HCT116 (cell line): ENCODE measurements around the gene GOLGA1. TPM values are rescaled to one million over a fixed set of nuclear protein-coding genes. Genes with fewer than 3 reads are reported as not detected.

Source experiments
- ATAC-seq: fragments of 200-7000 bp; cut with Tn5 transposase; 2 replicates; pipeline ENCODE4 v1.9.1; 2020; ENCODE audit warnings: mild to moderate bottlenecking, moderate library complexity
- BruUV-seq: library from RNA; stranded (reverse); fragments of 400-500 nt; replicated peaks from 2 replicates; lab custom pipeline; 2021; lab: Mats Ljungman, UMichigan
- CTCF ChIA-PET: fragments of 300-600 bp; sonication (Branson Sonifier 250); formaldehyde crosslinking; loops from one replicate; lab custom pipeline; 2021; ENCODE audit warnings: antibody characterized with exemption; lab: Charles Lee
- POLR2A ChIA-PET: fragments of 300-600, 350-600 bp; sonication (Branson Sonifier 250); formaldehyde crosslinking; loops from one replicate; lab custom pipeline; 2021; ENCODE audit warnings: antibody characterized with exemption; lab: Charles Lee
- RAD21 ChIA-PET, 2 experiments: fragments of 300-600 bp; sonication (Branson Sonifier 250); formaldehyde crosslinking; loops; one replicate each; lab custom pipeline; 2023; ENCODE audit warnings: low total read pairs in 2 of 2; ENCODE audit not compliant: uncharacterized antibody in 2 of 2, unreplicated experiment in 2 of 2, low non-redundant PET in 1 of 2; lab: Charles Lee
- DNase-seq: peaks from one replicate; pipeline ENCODE4 v3.0.0-alpha.2; 2010; ENCODE audit warnings: low read depth, low spot score
- H2AFZ ChIP-seq: fragments of 200-600 bp; shearing (Covaris generic), sonication (generic); 2 replicates; pipeline ENCODE4 v1.6.1; 2017; ENCODE audit warnings: low read depth, mixed run types, mixed read lengths, antibody characterized with exemption, low read length; ENCODE audit not compliant: poor library complexity, severe bottlenecking
- H3K27ac ChIP-seq: 2 replicates; pipeline ENCODE4 v1.5.1; 2012; ENCODE audit warnings: low read depth, low read length
- H3K27me3 ChIP-seq: fragments of 200-600 bp; sonication (generic); 2 replicates; pipeline ENCODE4 v1.6.1; 2016; ENCODE audit warnings: mixed run types, low read length, mixed read lengths; ENCODE audit not compliant: insufficient read depth
- H3K36me3 ChIP-seq, 2 experiments: fragments of 200-500 bp in 1 of 2; fragments of 200-600 bp in 1 of 2; sonication (Bioruptor generic) in 1 of 2; sonication (generic) in 1 of 2; 2 replicates each; pipeline versions ENCODE4 v1.5.1 to v1.6.1; 2014 to 2016; ENCODE audit warnings: low read length in 2 of 2, inconsistent platforms in 1 of 2, mixed read lengths in 1 of 2, mixed run types in 1 of 2; ENCODE audit not compliant: insufficient read depth in 2 of 2, control insufficient read depth in 1 of 2
- H3K4me1 ChIP-seq, 2 experiments: fragments of 200-600 bp in 1 of 2; sonication (generic) in 1 of 2; 2 replicates each; pipeline versions ENCODE4 v1.5.1 to v1.6.1; 2012 to 2017; ENCODE audit warnings: low read length in 2 of 2, inconsistent platforms in 1 of 2, mild to moderate bottlenecking in 1 of 2, mixed read lengths in 1 of 2, mixed run types in 1 of 2, moderate library complexity in 1 of 2; ENCODE audit not compliant: insufficient read depth in 2 of 2, control insufficient read depth in 1 of 2
- H3K4me2 ChIP-seq: fragments of 200-600 bp; sonication (generic); 2 replicates; pipeline ENCODE4 v1.6.1; 2017; ENCODE audit warnings: mixed run types, low read length, mixed read lengths
- H3K4me3 ChIP-seq, 2 experiments: fragments of 200-600 bp in 1 of 2; sonication (generic) in 1 of 2; replicated peaks in 1 of 2; 2 replicates each; pipeline ENCODE4 v1.5.1; 2011 to 2016; ENCODE audit warnings: low read length in 2 of 2, control low read depth in 1 of 2, low read depth in 1 of 2, mild to moderate bottlenecking in 1 of 2, mixed read lengths in 1 of 2, mixed run types in 1 of 2
- H3K79me2 ChIP-seq: fragments of 200-600 bp; sonication (generic); 2 replicates; pipeline ENCODE4 v1.6.1; 2017; ENCODE audit warnings: mild to moderate bottlenecking, mixed run types, low read length, moderate library complexity, mixed read lengths; ENCODE audit not compliant: insufficient read depth
- H3K9ac ChIP-seq: fragments of 200-600 bp; sonication (generic); 2 replicates; pipeline ENCODE4 v1.6.1; 2016; ENCODE audit warnings: low read length, mixed read lengths
- H3K9me2 ChIP-seq: fragments of 200-600 bp; sonication (generic), shearing (Covaris generic); 2 replicates; pipeline ENCODE4 v1.6.1; 2017; ENCODE audit warnings: mixed run types, mild to moderate bottlenecking, moderate library complexity; ENCODE audit not compliant: insufficient read depth
- H3K9me3 ChIP-seq, 2 experiments: fragments of 200-500 bp in 1 of 2; fragments of 200-600 bp in 1 of 2; sonication (Bioruptor generic) in 1 of 2; sonication (generic) in 1 of 2; 2 replicates each; pipeline ENCODE4 v1.6.1; 2014 to 2017; ENCODE audit warnings: low read length in 2 of 2, mixed read lengths in 2 of 2, inconsistent platforms in 1 of 2, low read depth in 1 of 2, mild to moderate bottlenecking in 1 of 2, mixed run types in 1 of 2, moderate library complexity in 1 of 2; ENCODE audit not compliant: control insufficient read depth in 1 of 2, insufficient read depth in 1 of 2
- H4K20me1 ChIP-seq: fragments of 200-600 bp; sonication (generic), shearing (Covaris generic); 2 replicates; pipeline ENCODE4 v1.6.1; 2017; ENCODE audit warnings: mixed run types, mild to moderate bottlenecking, moderate library complexity; ENCODE audit not compliant: insufficient read depth
- CBX3 ChIP-seq: IDR thresholded peaks from 2 replicates; pipeline ENCODE4 v1.6.1; 2012; ENCODE audit warnings: low read depth
- CEBPB ChIP-seq: IDR thresholded peaks from 2 replicates; pipeline ENCODE4 v1.6.1; 2012; ENCODE audit warnings: low read depth
- EGR1 ChIP-seq: IDR thresholded peaks from 2 replicates; pipeline ENCODE4 v1.6.1; 2012; ENCODE audit warnings: low read depth
- EZH2 ChIP-seq: fragments of 200-600 bp; sonication (generic); IDR thresholded peaks from 2 replicates; pipeline ENCODE4 v1.6.1; 2017; ENCODE audit warnings: antibody characterized with exemption, mixed run types
- EZH2phosphoT487 ChIP-seq: fragments of 200-600 bp; IDR thresholded peaks from 2 replicates; pipeline ENCODE4 v1.6.1; 2018; ENCODE audit warnings: antibody characterized with exemption, borderline replicate concordance
- JUND ChIP-seq: IDR thresholded peaks from 2 replicates; pipeline ENCODE4 v1.6.1; 2012
- POLR2A ChIP-seq: IDR thresholded peaks from 2 replicates; pipeline ENCODE4 v1.7.0; 2011; ENCODE audit warnings: borderline replicate concordance; ENCODE audit not compliant: insufficient read depth, insufficient read length; ENCODE audit errors: extremely low read depth
- POLR2AphosphoS5 ChIP-seq: IDR thresholded peaks from 2 replicates; pipeline ENCODE4 v1.6.1; 2011; ENCODE audit warnings: mild to moderate bottlenecking, low read depth, low read length, moderate library complexity
- RAD21 ChIP-seq: IDR thresholded peaks from 2 replicates; pipeline ENCODE4 v1.6.1; 2012; ENCODE audit warnings: low read depth, mild to moderate bottlenecking
- SIN3A ChIP-seq: IDR thresholded peaks from 2 replicates; pipeline ENCODE4 v1.6.1; 2012; ENCODE audit warnings: low read depth
- SP1 ChIP-seq: IDR thresholded peaks from 2 replicates; pipeline ENCODE4 v1.6.1; 2012; ENCODE audit warnings: low read depth
- SRF ChIP-seq: IDR thresholded peaks from 2 replicates; pipeline ENCODE4 v1.6.1; 2012; ENCODE audit warnings: low read depth
- TCF7L2 ChIP-seq: IDR thresholded peaks from 2 replicates; pipeline ENCODE4 v1.7.0; 2011; ENCODE audit warnings: borderline replicate concordance, inconsistent platforms; ENCODE audit not compliant: insufficient read depth, insufficient read length; ENCODE audit errors: extremely low read depth
- ZNF274 ChIP-seq: fragments of 200-500 bp; sonication (Bioruptor generic); IDR thresholded peaks from 2 replicates; pipeline ENCODE4 v1.6.1; 2014; ENCODE audit warnings: mild to moderate bottlenecking, low read depth, low read length, inconsistent platforms
- intact Hi-C: fragments of 100-400 bp; cut with micrococcal nuclease; formaldehyde crosslinking; loops from 2 replicates; pipeline ENCODE4 v1.10.0; 2022
- total RNA-seq: library from RNA; stranded (reverse); gene quantifications from one replicate; pipeline ENCODE4 v1.2.1, GENCODE V29; 2021; ENCODE audit not compliant: unreplicated experiment
- TF ChIP-seq, protein P1 (sequence below): IDR thresholded peaks from 2 replicates; pipeline ENCODE4 v1.6.1; 2012
- TF ChIP-seq, protein P2 (sequence below), 3 experiments: fragments of 200-600 bp in 1 of 3; sonication (generic) in 1 of 3; IDR thresholded peaks in 2 of 3; conservative IDR thresholded peaks in 1 of 3; 2 replicates each; pipeline ENCODE4 v1.5.1; 2012 to 2017; ENCODE audit warnings: low read depth in 2 of 3, low read length in 2 of 3, antibody characterized with exemption in 1 of 3, borderline replicate concordance in 1 of 3, control low read depth in 1 of 3, mild to moderate bottlenecking in 1 of 3, mixed read lengths in 1 of 3, mixed run types in 1 of 3, moderate library complexity in 1 of 3; ENCODE audit not compliant: insufficient read depth in 1 of 3
- TF ChIP-seq, protein P3 (sequence below): IDR thresholded peaks from 2 replicates; pipeline ENCODE4 v1.6.1; 2012

Gene GOLGA1
- total RNA-seq, 1 experiment from 2014 or later, result 13.1 TPM

DNA sequence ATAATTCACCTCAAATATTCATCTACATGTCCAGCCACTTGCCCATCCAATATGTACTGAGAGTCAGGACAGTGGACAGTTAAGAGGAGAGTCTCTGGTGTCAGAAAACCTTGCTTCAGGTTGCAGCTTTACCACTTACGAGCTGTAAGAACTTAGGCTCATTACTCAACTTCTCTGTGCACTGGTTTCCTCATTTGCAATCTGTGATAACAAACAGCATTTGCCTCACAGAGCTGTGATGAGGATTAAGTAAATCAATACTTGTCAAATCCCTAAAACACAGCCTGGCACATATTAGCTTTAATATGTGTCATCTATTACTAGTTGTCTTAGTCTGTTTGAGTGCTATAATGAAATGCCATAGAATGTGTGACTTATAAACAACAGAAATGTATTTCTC, 8.6 kb downstream of the GOLGA1 start:
- H3K4me1 ChIP-seq, result no peaks in the 10 kb centered on the region
- no TSS peak for BruUV-seq
- peaks cover 4 to 9% of the 10 kb centered on the region in 2 experiments; a peak in 2 of 4 replicates for H3K36me3 ChIP-seq
- no peak for ATAC-seq
- CTCF ChIA-PET, result no interaction called here
- H4K20me1 ChIP-seq, result no peaks in the 10 kb centered on the region
- H3K9me2 ChIP-seq, result no peaks in the 10 kb centered on the region
- POLR2A ChIA-PET, result no interaction called here
- no peak for TF ChIP-seq SP1
- TF ChIP-seq, protein P1, sequence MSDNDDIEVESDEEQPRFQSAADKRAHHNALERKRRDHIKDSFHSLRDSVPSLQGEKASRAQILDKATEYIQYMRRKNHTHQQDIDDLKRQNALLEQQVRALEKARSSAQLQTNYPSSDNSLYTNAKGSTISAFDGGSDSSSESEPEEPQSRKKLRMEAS, result no peak
- TF ChIP-seq POLR2A, result no peak
- TF ChIP-seq, protein P2, sequence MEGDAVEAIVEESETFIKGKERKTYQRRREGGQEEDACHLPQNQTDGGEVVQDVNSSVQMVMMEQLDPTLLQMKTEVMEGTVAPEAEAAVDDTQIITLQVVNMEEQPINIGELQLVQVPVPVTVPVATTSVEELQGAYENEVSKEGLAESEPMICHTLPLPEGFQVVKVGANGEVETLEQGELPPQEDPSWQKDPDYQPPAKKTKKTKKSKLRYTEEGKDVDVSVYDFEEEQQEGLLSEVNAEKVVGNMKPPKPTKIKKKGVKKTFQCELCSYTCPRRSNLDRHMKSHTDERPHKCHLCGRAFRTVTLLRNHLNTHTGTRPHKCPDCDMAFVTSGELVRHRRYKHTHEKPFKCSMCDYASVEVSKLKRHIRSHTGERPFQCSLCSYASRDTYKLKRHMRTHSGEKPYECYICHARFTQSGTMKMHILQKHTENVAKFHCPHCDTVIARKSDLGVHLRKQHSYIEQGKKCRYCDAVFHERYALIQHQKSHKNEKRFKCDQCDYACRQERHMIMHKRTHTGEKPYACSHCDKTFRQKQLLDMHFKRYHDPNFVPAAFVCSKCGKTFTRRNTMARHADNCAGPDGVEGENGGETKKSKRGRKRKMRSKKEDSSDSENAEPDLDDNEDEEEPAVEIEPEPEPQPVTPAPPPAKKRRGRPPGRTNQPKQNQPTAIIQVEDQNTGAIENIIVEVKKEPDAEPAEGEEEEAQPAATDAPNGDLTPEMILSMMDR (IDR thresholded peaks at IDR 0.05 in 2 of 3, conservative IDR thresholded peaks at IDR 0.05 in 1 of 3; ENCODE audit: borderline replicate concordance in 1 of 3, insufficient read depth in 1 of 3, low read depth in 2 of 3, low read length in 2 of 3), result no peak
- no peak for TF ChIP-seq TCF7L2
- TF ChIP-seq, all 23 proteins: peak for 0
- Histone ChIP-seq H2AFZ (no peak overlapping the region), H3K4me2 (no peak overlapping the region), H3K9me3 (no peaks in the 10 kb centered on the region), H3K79me2 (no peaks in the 10 kb centered on the region), H3K27me3 (no peaks in the 10 kb centered on the region), H3K27ac (no peak overlapping the region), H3K9ac (no peak overlapping the region), H3K4me3 (no peak overlapping the region)
- DNase-seq, result no peak
- RAD21 ChIA-PET, result no interaction called here
- intact Hi-C loops, result no loop called here

DNA sequence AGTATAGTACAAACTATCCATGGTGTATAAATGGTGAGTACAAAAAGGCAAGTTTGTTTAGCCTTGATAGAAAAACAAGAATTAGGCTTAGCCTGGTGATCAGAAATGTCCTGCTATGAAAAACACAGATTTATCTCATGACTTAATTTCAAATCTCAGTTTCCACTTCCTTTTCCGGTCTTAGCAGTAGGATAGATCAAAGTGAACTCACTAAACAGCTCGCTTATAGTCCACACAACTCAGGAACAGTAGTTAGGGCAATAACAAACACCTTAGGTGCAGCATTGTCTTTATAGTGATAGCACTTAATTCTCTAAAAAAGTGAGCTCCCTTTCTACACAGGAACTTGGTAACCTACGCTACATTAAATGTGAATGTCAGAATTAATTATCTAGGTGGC, 11.4 kb downstream of the GOLGA1 start:
- H3K36me3 ChIP-seq, result peaks cover 4 to 8% of the 10 kb centered on the region in 2 experiments; a peak in 1 of 4 replicates
- BruUV-seq, result no TSS peak
- intact Hi-C loops, result no loop called here
- H3K4me3 ChIP-seq, result no peak overlapping the region
- no peak overlapping the region for H3K4me2 ChIP-seq
- RAD21 ChIA-PET, result interaction anchor here in 1 of 2 experiments (0.6 kb wide), 1 partner anchor 45 kb away, joined by 3 read pairs; no protein-coding TSS in a partner anchor
- no peaks in the 10 kb centered on the region for H3K27me3 ChIP-seq
- no peaks in the 10 kb centered on the region for H3K79me2 ChIP-seq
- H3K9ac ChIP-seq, result no peak overlapping the region
- CTCF ChIA-PET, result interaction anchor here (1.5 kb wide), 1 partner anchor 214 kb away, joined by 4 read pairs; the partner anchor contains the start of gene SCAI
- no peak overlapping the region for H3K27ac ChIP-seq
- no peaks in the 10 kb centered on the region for H3K9me2 ChIP-seq
- POLR2A ChIA-PET, result no interaction called here
- no peaks in the 10 kb centered on the region for H3K9me3 ChIP-seq
- H3K4me1 ChIP-seq, result no peaks in the 10 kb centered on the region
- no peak overlapping the region for H2AFZ ChIP-seq
- ATAC-seq (no peak), DNase-seq (no peak)
- no peaks in the 10 kb centered on the region for H4K20me1 ChIP-seq
- TF ChIP-seq JUND, result no peak
- no peak for TF ChIP-seq EZH2
- TF ChIP-seq, protein P3, sequence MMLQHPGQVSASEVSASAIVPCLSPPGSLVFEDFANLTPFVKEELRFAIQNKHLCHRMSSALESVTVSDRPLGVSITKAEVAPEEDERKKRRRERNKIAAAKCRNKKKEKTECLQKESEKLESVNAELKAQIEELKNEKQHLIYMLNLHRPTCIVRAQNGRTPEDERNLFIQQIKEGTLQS, result no peak
- no peak for TF ChIP-seq SRF
- TF ChIP-seq, protein P2 (IDR thresholded peaks at IDR 0.05 in 2 of 3, conservative IDR thresholded peaks at IDR 0.05 in 1 of 3; ENCODE audit: borderline replicate concordance in 1 of 3, insufficient read depth in 1 of 3, low read depth in 2 of 3, low read length in 2 of 3), result no peak
- no peak for TF ChIP-seq CBX3
- TF ChIP-seq POLR2AphosphoS5, result no peak
- no peak for TF ChIP-seq EGR1
- TF ChIP-seq EZH2phosphoT487, result no peak
- TF ChIP-seq ZNF274, result no peak
- TF ChIP-seq CEBPB, result no peak
- no peak for TF ChIP-seq SIN3A
- TF ChIP-seq SP1, result no peak
- no peak for TF ChIP-seq RAD21
